Measurements from ENCODE around the gene RBFA. TPM values are rescaled to one million over a fixed set of nuclear protein-coding genes. Genes with fewer than 3 reads are reported as not detected.

Gene RBFA
- total and polyA plus RNA-seq, 2 of the 13 experiments (the other 11 are each of a cell fraction or from before 2014, with no cell fraction given) = 29.7 to 42.4 TPM

DNA sequence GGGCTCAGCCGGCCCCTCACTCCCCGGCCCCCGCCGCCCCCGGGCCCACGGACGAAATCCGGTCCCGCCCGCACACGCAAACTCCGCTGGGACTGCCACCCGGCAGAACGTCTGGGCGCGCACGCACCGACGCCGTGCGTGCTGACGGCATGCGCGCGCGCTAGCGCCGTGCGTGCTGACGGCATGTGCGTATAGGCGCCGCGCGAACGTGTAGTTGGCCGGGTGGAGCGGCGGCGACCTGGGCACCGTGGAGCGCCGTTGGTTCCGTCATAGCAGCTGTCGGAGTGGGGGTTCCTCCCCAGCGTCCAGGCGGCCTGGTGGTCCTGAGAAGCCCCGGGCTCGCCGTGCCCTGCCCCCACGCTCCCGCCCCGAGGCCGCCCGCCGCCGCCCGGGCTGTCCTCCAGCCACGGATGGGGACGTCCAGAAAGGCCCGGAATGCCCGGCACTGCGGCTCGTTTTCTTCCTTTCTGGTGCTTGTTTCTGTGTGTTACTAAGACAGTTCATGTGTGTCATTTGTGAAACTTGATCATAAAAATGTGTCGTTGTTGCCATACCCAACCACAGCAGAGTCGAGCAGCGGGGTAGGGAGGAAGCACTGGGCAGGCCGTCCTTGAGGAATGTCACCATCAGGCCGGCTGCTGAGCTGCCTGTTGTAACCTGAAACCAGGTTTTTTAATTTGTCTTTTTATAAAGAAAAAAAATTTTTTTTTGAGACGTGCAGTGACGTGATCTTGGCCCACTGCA, 45.6 kb upstream of the RBFA start, which contains the start of gene TXNL4A (continued):
- TF ChIP-seq ZNF569 (CRISPR knock-in tag; IDR thresholded peaks at IDR 0.05; ENCODE audit: borderline replicate concordance) = no peak
- TF ChIP-seq PCBP1 (IDR thresholded peaks at IDR 0.05; ENCODE audit: borderline replicate concordance, low read depth, low read length) = no peak
- TF ChIP-seq RORA (CRISPR knock-in tag; IDR thresholded peaks at IDR 0.05) = no peak
- TF ChIP-seq, protein P1, sequence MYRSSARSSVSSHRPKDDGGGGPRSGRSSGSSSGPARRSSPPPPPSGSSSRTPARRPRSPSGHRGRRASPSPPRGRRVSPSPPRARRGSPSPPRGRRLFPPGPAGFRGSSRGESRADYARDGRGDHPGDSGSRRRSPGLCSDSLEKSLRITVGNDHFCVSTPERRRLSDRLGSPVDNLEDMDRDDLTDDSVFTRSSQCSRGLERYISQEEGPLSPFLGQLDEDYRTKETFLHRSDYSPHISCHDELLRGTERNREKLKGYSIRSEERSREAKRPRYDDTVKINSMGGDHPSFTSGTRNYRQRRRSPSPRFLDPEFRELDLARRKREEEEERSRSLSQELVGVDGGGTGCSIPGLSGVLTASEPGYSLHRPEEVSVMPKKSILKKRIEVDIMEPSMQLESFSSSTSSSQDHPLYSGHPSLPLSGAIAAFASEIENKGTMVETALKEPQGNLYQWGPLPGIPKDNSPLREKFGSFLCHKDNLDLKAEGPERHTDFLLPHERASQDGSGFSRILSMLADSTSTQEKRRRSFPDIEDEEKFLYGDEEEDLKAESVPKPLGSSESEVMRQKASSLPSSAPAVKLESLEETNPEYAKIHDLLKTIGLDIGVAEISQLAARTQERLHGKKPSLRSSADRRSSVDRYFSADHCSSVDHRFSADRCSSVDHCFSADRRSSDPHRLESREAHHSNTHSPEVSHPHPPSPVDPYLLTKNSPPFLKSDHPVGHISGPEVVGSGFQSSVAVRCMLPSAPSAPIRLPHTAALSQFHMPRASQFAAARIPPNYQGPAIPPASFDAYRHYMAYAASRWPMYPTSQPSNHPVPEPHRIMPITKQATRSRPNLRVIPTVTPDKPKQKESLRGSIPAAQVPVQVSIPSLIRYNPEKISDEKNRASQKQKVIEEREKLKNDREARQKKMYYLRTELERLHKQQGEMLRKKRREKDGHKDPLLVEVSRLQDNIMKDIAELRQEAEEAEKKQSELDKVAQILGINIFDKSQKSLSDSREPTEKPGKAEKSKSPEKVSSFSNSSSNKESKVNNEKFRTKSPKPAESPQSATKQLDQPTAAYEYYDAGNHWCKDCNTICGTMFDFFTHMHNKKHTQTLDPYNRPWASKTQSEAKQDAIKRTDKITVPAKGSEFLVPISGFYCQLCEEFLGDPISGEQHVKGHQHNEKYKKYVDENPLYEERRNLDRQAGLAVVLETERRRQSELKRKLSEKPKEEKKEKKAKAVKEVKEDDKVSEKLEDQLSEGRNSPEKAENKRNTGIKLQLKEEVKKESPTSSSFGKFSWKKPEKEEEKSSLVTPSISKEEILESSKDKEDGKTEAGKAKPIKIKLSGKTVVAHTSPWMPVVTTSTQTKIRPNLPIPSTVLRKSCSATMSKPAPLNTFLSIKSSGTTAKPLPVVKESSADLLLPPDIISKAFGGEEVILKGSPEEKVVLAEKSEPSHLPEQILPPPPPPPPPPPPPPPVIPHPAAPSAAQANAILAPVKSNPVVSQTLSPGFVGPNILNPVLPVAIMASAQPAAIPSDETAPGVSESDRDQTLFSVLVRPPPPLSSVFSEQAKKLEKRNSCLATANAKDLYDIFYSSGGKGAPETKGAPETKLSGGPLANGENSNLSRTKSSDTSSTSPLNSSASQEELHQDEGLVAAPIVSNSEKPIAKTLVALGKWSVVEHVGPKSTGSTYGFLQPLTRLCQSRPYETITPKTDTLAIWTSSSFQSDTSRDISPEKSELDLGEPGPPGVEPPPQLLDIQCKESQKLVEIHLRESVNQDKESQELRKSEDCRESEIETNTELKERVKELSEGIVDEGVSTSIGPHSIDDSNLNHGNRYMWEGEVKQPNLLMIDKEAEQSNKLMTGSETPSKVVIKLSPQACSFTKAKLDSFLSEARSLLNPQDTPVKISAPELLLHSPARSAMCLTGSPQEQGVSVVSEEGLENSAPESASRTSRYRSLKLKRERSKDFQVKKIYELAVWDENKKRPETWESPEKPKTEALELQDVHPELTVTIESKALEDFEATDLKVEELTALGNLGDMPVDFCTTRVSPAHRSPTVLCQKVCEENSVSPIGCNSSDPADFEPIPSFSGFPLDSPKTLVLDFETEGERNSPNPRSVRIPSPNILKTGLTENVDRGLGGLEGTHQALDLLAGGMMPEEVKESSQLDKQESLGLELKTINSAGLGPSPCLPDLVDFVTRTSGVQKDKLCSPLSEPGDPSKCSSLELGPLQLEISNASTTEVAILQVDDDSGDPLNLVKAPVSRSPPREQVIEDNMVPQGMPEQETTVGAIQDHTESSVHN (CRISPR knock-in tag; IDR thresholded peaks at IDR 0.05) = no peak
- no peak for TF ChIP-seq ZNF614 (CRISPR knock-in tag; IDR thresholded peaks at IDR 0.05; ENCODE audit: borderline replicate concordance)
- TF ChIP-seq, protein P2, sequence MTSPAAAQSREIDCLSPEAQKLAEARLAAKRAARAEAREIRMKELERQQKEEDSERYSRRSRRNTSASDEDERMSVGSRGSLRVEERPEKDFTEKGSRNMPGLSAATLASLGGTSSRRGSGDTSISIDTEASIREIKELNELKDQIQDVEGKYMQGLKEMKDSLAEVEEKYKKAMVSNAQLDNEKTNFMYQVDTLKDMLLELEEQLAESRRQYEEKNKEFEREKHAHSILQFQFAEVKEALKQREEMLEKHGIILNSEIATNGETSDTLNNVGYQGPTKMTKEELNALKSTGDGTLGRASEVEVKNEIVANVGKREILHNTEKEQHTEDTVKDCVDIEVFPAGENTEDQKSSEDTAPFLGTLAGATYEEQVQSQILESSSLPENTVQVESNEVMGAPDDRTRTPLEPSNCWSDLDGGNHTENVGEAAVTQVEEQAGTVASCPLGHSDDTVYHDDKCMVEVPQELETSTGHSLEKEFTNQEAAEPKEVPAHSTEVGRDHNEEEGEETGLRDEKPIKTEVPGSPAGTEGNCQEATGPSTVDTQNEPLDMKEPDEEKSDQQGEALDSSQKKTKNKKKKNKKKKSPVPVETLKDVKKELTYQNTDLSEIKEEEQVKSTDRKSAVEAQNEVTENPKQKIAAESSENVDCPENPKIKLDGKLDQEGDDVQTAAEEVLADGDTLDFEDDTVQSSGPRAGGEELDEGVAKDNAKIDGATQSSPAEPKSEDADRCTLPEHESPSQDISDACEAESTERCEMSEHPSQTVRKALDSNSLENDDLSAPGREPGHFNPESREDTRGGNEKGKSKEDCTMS (CRISPR knock-in tag; conservative IDR thresholded peaks at IDR 0.05) = no peak
- TF ChIP-seq GATAD2A (CRISPR knock-in tag; IDR thresholded peaks at IDR 0.05) = no peak
- peak; percentile 64 for TF ChIP-seq TEAD3 (CRISPR knock-in tag; optimal IDR thresholded peaks at IDR 0.05; ENCODE audit: borderline replicate concordance)
- no peak for TF ChIP-seq HNRNPL (IDR thresholded peaks at IDR 0.05; ENCODE audit: low read depth, low read length)
- no peak for TF ChIP-seq ZNF879 (CRISPR knock-in tag; IDR thresholded peaks at IDR 0.05)
- no peak for TF ChIP-seq ZNF343 (CRISPR knock-in tag; IDR thresholded peaks at IDR 0.05)
- TF ChIP-seq KLF15 (CRISPR knock-in tag; IDR thresholded peaks at IDR 0.05; ENCODE audit: borderline replicate concordance) = no peak
- TF ChIP-seq, protein P3, sequence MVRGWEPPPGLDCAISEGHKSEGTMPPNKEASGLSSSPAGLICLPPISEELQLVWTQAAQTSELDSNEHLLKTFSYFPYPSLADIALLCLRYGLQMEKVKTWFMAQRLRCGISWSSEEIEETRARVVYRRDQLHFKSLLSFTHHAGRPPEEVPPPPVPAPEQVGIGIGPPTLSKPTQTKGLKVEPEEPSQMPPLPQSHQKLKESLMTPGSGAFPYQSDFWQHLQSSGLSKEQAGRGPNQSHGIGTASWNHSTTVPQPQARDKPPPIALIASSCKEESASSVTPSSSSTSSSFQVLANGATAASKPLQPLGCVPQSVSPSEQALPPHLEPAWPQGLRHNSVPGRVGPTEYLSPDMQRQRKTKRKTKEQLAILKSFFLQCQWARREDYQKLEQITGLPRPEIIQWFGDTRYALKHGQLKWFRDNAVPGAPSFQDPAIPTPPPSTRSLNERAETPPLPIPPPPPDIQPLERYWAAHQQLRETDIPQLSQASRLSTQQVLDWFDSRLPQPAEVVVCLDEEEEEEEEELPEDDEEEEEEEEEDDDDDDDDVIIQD (CRISPR knock-in tag; IDR thresholded peaks at IDR 0.05; ENCODE audit: low read depth) = 0 out of 2 replicates have a peak, but pooled peaks have one; percentile 29
- TF ChIP-seq, protein P4, sequence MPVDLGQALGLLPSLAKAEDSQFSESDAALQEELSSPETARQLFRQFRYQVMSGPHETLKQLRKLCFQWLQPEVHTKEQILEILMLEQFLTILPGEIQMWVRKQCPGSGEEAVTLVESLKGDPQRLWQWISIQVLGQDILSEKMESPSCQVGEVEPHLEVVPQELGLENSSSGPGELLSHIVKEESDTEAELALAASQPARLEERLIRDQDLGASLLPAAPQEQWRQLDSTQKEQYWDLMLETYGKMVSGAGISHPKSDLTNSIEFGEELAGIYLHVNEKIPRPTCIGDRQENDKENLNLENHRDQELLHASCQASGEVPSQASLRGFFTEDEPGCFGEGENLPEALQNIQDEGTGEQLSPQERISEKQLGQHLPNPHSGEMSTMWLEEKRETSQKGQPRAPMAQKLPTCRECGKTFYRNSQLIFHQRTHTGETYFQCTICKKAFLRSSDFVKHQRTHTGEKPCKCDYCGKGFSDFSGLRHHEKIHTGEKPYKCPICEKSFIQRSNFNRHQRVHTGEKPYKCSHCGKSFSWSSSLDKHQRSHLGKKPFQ (CRISPR knock-in tag; IDR thresholded peaks at IDR 0.05; ENCODE audit: insufficient replicate concordance) = peak; percentile 84
- peak; percentile 85; the same call in 1 of the 2 replicates for TF ChIP-seq SIN3A (IDR thresholded peaks at IDR 0.05; ENCODE audit: borderline replicate concordance, low read depth, low read length)

Data from HepG2 (cell line).